Neural cell (in vitro differentiated cells): ENCODE data around the gene EHBP1.

Experiments
- CTCF ChIP-seq: fragments of 450-650 bp; IDR thresholded peaks from 2 replicates; pipeline ENCODE4 v1.5.1; 2014; ENCODE audit warnings: antibody characterized with exemption, mild to moderate bottlenecking, moderate library complexity; ENCODE audit not compliant: poor library complexity, severe bottlenecking
- EP300 ChIP-seq: fragments of 450-650 bp; conservative IDR thresholded peaks from 2 replicates; pipeline ENCODE4 v1.6.1; 2014; ENCODE audit warnings: antibody characterized with exemption, mild to moderate bottlenecking, moderate library complexity; ENCODE audit not compliant: poor library complexity, severe bottlenecking
- RAD21 ChIP-seq: fragments of 450-650 bp; conservative IDR thresholded peaks from 2 replicates; pipeline ENCODE4 v1.6.1; 2014; ENCODE audit warnings: antibody characterized with exemption, mild to moderate bottlenecking, moderate library complexity
- REST ChIP-seq: IDR thresholded peaks from 2 replicates; pipeline ENCODE4 v1.6.1; 2012; ENCODE audit warnings: borderline replicate concordance

GRCh38 chr2:62938126-62938525 lies 232.6 kb downstream of the EHBP1 start:
- TF ChIP-seq CTCF: no peak
- no peak for TF ChIP-seq EP300
- TF ChIP-seq REST: no peak
- TF ChIP-seq RAD21: no peak
